Measurements from ENCODE around the gene ZHX3. TPM values are rescaled to one million over a fixed set of nuclear protein-coding genes. Genes with fewer than 3 reads are reported as not detected.

The ZHX3 gene
- total and polyA plus RNA-seq, 2 experiments from 2014 or later: 5.8 to 10.3 TPM

- DNase-seq (ENCODE audit: low read depth in 1 of 2, low spot score in 1 of 2): no peak
- H3K9me3 ChIP-seq (ENCODE audit: low read depth): no peaks in the 10 kb centered on the region
- no peak overlapping the region for H3K27ac ChIP-seq
- TF ChIP-seq CTCF (IDR thresholded peaks at IDR 0.05; ENCODE audit: low read depth, low read length): no peak
- H3K4me3 ChIP-seq: no peak overlapping the region
- no peaks in the 10 kb centered on the region for H3K4me1 ChIP-seq (ENCODE audit: low read depth)
- no peaks in the 10 kb centered on the region for H3K27me3 ChIP-seq
- peaks cover 42% of the 10 kb centered on the region for H3K36me3 ChIP-seq
Observed at GRCh38 chr20:41162396-41162795, 155.1 kb downstream of the ZHX3 start.

GRCh38 chr20:41161886-41162285 is 155.6 kb downstream of the ZHX3 start:
- H3K27me3 ChIP-seq: no peaks in the 10 kb centered on the region
- no peaks in the 10 kb centered on the region for H3K4me1 ChIP-seq (ENCODE audit: low read depth)
- H3K36me3 ChIP-seq: peaks cover 37% of the 10 kb centered on the region
- H3K27ac ChIP-seq: no peak overlapping the region
- H3K4me3 ChIP-seq: no peak overlapping the region
- no peak for DNase-seq (ENCODE audit: low read depth in 1 of 2, low spot score in 1 of 2)
- TF ChIP-seq CTCF (IDR thresholded peaks at IDR 0.05; ENCODE audit: low read depth, low read length): no peak
- H3K9me3 ChIP-seq (ENCODE audit: low read depth): no peaks in the 10 kb centered on the region

- Histone ChIP-seq H3K9me3 (ENCODE audit: low read depth) (no peaks in the 10 kb centered on the region), H3K27me3 (no peaks in the 10 kb centered on the region), H3K4me3 (no peak overlapping the region), H3K4me1 (ENCODE audit: low read depth) (peaks cover 2% of the 10 kb centered on the region), H3K36me3 (peaks cover 26% of the 10 kb centered on the region), H3K27ac (no peak overlapping the region)
- TF ChIP-seq CTCF (IDR thresholded peaks at IDR 0.05; ENCODE audit: low read depth, low read length): no peak
- DNase-seq (ENCODE audit: low read depth in 1 of 2, low spot score in 1 of 2): no peak
Observed at GRCh38 chr20:41160686-41161085, 156.8 kb downstream of the ZHX3 start.

GRCh38 chr20:41159547-41159946 is 158.0 kb downstream of the ZHX3 start:
- Histone ChIP-seq H3K27ac (no peak overlapping the region), H3K9me3 (ENCODE audit: low read depth) (no peaks in the 10 kb centered on the region), H3K4me1 (ENCODE audit: low read depth) (peaks cover 5% of the 10 kb centered on the region), H3K27me3 (no peaks in the 10 kb centered on the region), H3K36me3 (peaks cover 16% of the 10 kb centered on the region), H3K4me3 (no peak overlapping the region)
- DNase-seq (ENCODE audit: low read depth in 1 of 2, low spot score in 1 of 2): no peak
- no peak for TF ChIP-seq CTCF (IDR thresholded peaks at IDR 0.05; ENCODE audit: low read depth, low read length)

DNA sequence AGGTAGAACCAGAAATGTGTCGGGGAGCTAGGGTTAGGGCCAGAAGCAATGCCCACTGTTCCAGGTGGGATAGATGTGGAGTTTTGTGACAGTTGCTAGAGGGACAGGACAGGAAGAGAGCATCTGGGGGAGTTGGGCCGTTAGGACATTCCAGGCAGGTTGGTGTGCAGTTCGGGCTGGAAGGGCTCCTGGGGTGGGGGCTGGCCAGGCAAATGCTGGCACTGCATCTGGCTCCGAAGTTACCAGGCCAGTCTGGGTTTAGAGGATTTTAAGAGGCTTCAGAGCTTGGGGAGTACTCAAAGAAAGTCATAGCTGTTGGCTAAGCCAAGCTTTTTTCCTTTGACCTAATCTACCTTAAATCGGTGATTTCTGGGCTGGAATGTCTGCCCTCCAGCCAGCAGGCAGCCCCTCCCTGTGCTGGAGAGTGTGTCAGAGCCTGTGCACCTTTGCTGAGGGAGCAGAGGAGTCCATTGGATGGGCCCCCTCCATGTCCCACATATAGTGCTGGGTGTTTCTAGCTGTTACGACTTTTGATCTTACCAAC is 159.4 kb downstream of the ZHX3 start:
- no peak for DNase-seq (ENCODE audit: low read depth in 1 of 2, low spot score in 1 of 2)
- Histone ChIP-seq H3K27me3 (no peaks in the 10 kb centered on the region), H3K4me3 (no peak overlapping the region), H3K27ac (no peak overlapping the region), H3K4me1 (ENCODE audit: low read depth) (peaks cover 5% of the 10 kb centered on the region), H3K36me3 (peaks cover 9% of the 10 kb centered on the region), H3K9me3 (ENCODE audit: low read depth) (no peaks in the 10 kb centered on the region)
- no peak for TF ChIP-seq CTCF (IDR thresholded peaks at IDR 0.05; ENCODE audit: low read depth, low read length)

GRCh38 chr20:41155261-41155660 is 162.3 kb downstream of the ZHX3 start:
- Histone ChIP-seq H3K4me1 (ENCODE audit: low read depth) (peaks cover 5% of the 10 kb centered on the region), H3K4me3 (no peak overlapping the region), H3K36me3 (peaks cover 5% of the 10 kb centered on the region), H3K27me3 (no peaks in the 10 kb centered on the region), H3K9me3 (ENCODE audit: low read depth) (no peaks in the 10 kb centered on the region), H3K27ac (no peak overlapping the region)
- DNase-seq (ENCODE audit: low read depth in 1 of 2, low spot score in 1 of 2): no peak
- TF ChIP-seq CTCF (IDR thresholded peaks at IDR 0.05; ENCODE audit: low read depth, low read length): no peak

Measured in cardiac muscle cell (in vitro differentiated cells and primary cell).